PC-9 (cell line): ENCODE results near the gene MICB. TPM values are rescaled to one million over a fixed set of nuclear protein-coding genes. Genes with fewer than 3 reads are reported as not detected.
"Not testable (repeated sequence)": the region's sequence is repeated elsewhere in the genome, so short reads cannot be mapped to it uniquely, and the experiment has no call there.

ENCODE experiments used
- BruUV-seq: library from RNA; stranded (reverse); fragments of 400-500 nt; replicated peaks from 2 replicates; lab custom pipeline; 2021; lab: Mats Ljungman, UMichigan
- CTCF ChIA-PET: fragments of 300-600 bp; sonication (Branson Sonifier 250); formaldehyde crosslinking; loops from one replicate; lab custom pipeline; 2022; ENCODE audit warnings: antibody characterized with exemption; lab: Charles Lee
- POLR2A ChIA-PET: fragments of 300-600 bp; sonication (Branson Sonifier 250); formaldehyde crosslinking; loops from one replicate; lab custom pipeline; 2022; ENCODE audit warnings: antibody characterized with exemption; ENCODE audit not compliant: unreplicated experiment; lab: Charles Lee
- DNase-seq, 2 experiments: peaks; one replicate each; pipeline versions ENCODE4 v3.0.0 to v3.0.0-alpha.2; 2015 to 2022; ENCODE audit warnings: mixed read lengths in 1 of 2
- H2AFZ ChIP-seq: fragments of 200-600 bp; sonication (generic); 2 replicates; pipeline ENCODE4 v1.8.1; 2017; ENCODE audit warnings: antibody characterized with exemption
- H3F3A ChIP-seq: fragments of 200-600 bp; sonication (generic); 2 replicates; pipeline ENCODE4 v1.8.1; 2017; ENCODE audit warnings: antibody characterized with exemption, mild to moderate bottlenecking, low read depth; ENCODE audit not compliant: insufficient read depth
- H3K27ac ChIP-seq: fragments of 200-600 bp; sonication (generic); 2 replicates; pipeline ENCODE4 v1.6.1; 2016; ENCODE audit warnings: mixed run types
- H3K27me3 ChIP-seq: fragments of 200-600 bp; sonication (generic); 2 replicates; pipeline ENCODE4 v1.6.1; 2016; ENCODE audit warnings: low read depth, mixed run types; ENCODE audit not compliant: insufficient read depth
- H3K36me3 ChIP-seq: fragments of 200-600 bp; sonication (generic); 2 replicates; pipeline ENCODE4 v1.6.1; 2016; ENCODE audit warnings: low read depth, mixed run types
- H3K4me1 ChIP-seq: fragments of 200-600 bp; sonication (generic); replicated peaks from 2 replicates; pipeline ENCODE4 v1.6.1; 2016; ENCODE audit warnings: mixed run types; ENCODE audit not compliant: insufficient read depth
- H3K4me2 ChIP-seq: fragments of 200-600 bp; sonication (generic); 2 replicates; pipeline ENCODE4 v1.6.1; 2017; ENCODE audit warnings: mixed run types
- H3K4me3 ChIP-seq: fragments of 200-600 bp; sonication (generic); 2 replicates; pipeline ENCODE4 v1.6.1; 2016; ENCODE audit warnings: mixed run types
- H3K79me2 ChIP-seq: fragments of 200-600 bp; sonication (generic); 2 replicates; pipeline ENCODE4 v1.6.1; 2017; ENCODE audit warnings: low read depth, mixed run types
- H3K9me2 ChIP-seq: fragments of 200-600 bp; sonication (generic); 2 replicates; pipeline ENCODE4 v1.8.1; 2017; ENCODE audit warnings: mild to moderate bottlenecking; ENCODE audit not compliant: insufficient read depth
- H3K9me3 ChIP-seq: fragments of 200-600 bp; sonication (generic); 2 replicates; pipeline ENCODE4 v1.8.1; 2016; ENCODE audit warnings: low read depth; ENCODE audit not compliant: insufficient read depth
- H4K20me1 ChIP-seq: fragments of 200-600 bp; sonication (generic); 2 replicates; pipeline ENCODE4 v1.8.1; 2017; ENCODE audit not compliant: insufficient read depth
- CTCF ChIP-seq: fragments of 200-600 bp; sonication (generic); conservative IDR thresholded peaks from 2 replicates; pipeline ENCODE4 v1.6.1; 2017; ENCODE audit warnings: mixed run types, antibody characterized with exemption, mild to moderate bottlenecking, moderate library complexity
- EZH2 ChIP-seq: fragments of 200-600 bp; sonication (generic); IDR thresholded peaks from 2 replicates; pipeline ENCODE4 v1.8.0; 2017; ENCODE audit warnings: antibody characterized with exemption, low read depth
- intact Hi-C: fragments of 100-400 bp; cut with micrococcal nuclease; formaldehyde crosslinking; loops from one replicate; pipeline ENCODE4 v1.10.0; 2022; ENCODE audit not compliant: unreplicated experiment
- total RNA-seq: library from RNA; stranded (reverse); gene quantifications from 2 replicates; pipeline ENCODE4 v1.2.3, GENCODE V29; 2021

The MICB gene
- total RNA-seq, 1 experiment from 2014 or later = 37.8 TPM

- DNase-seq = no peak
- TF ChIP-seq EZH2 (no peak), CTCF (no peak)
- Histone ChIP-seq H3K4me3 (no peak overlapping the region), H3K27me3 (no peaks in the 10 kb centered on the region), H3K4me1 (peaks cover 11% of the 10 kb centered on the region; the same call in 1 of the 2 replicates), H3K79me2 (no peaks in the 10 kb centered on the region), H3K9me2 (no peaks in the 10 kb centered on the region), H3K36me3 (no peaks in the 10 kb centered on the region), H3K9me3 (no peaks in the 10 kb centered on the region), H3K27ac (no peak overlapping the region), H2AFZ (no peak overlapping the region), H4K20me1 (no peaks in the 10 kb centered on the region), H3F3A (no peaks in the 10 kb centered on the region), H3K4me2 (no peak overlapping the region)
- intact Hi-C loops = no loop called here
- POLR2A ChIA-PET = interaction anchor here (0.6 kb wide), 1 partner anchor 53 kb away, joined by 5 read pairs; no protein-coding TSS in a partner anchor
- BruUV-seq = no TSS peak
- CTCF ChIA-PET = interaction anchor here (0.6 to 0.8 kb wide), 3 partner anchors 58 to 113 kb away, joined by 5 to 13 read pairs (median 6); partner anchors contain the start of gene ATP6V1G2
Measured at GRCh38 chr6:31489086-31489485, 8.9 kb upstream of the MICB start.

GRCh38 chr6:31490115-31490873, 7.7 kb upstream of the MICB start:
- H2AFZ ChIP-seq = no peak overlapping the region
- H3K27me3 ChIP-seq = no peaks in the 10 kb centered on the region
- intact Hi-C loops = loop anchor here (5.0 kb wide), 1 partner anchor 37 kb away; the partner anchor contains the start of gene MCCD1
- H3K4me2 ChIP-seq = no peak overlapping the region
- no peaks in the 10 kb centered on the region for H3K9me2 ChIP-seq
- no peak for TF ChIP-seq CTCF
- TF ChIP-seq EZH2 = no peak
- no peak for DNase-seq
- H3K4me3 ChIP-seq = no peak overlapping the region
- H3F3A ChIP-seq = no peaks in the 10 kb centered on the region
- no peaks in the 10 kb centered on the region for H4K20me1 ChIP-seq
- 0 out of 2 replicates have a peak, but pooled peaks cover 3% of the 10 kb centered on the region for H3K79me2 ChIP-seq
- CTCF ChIA-PET = interaction anchor here (0.8 kb wide), 1 partner anchor 90 kb away, joined by 5 read pairs; no protein-coding TSS in a partner anchor
- no peaks in the 10 kb centered on the region for H3K9me3 ChIP-seq
- no TSS peak for BruUV-seq
- H3K27ac ChIP-seq = no peak overlapping the region
- no peaks in the 10 kb centered on the region for H3K36me3 ChIP-seq
- H3K4me1 ChIP-seq = peaks cover 8% of the 10 kb centered on the region; the same call in 1 of the 2 replicates
- POLR2A ChIA-PET = no interaction called here

GRCh38 chr6:31493550-31493874, 4.4 kb upstream of the MICB start:
- H4K20me1 ChIP-seq, POLR2A ChIA-PET, H3K36me3 ChIP-seq, BruUV-seq, DNase-seq, H3K9me3 ChIP-seq, H3F3A ChIP-seq, H3K9me2 ChIP-seq, H2AFZ ChIP-seq, H3K27me3 ChIP-seq, H3K27ac ChIP-seq: not testable (repeated sequence)
- Histone ChIP-seq H3K4me3 (peak overlapping the region; percentile 67; the same call in 1 of the 2 replicates), H3K79me2 (0 out of 2 replicates have a peak, but pooled peaks cover 11% of the 10 kb centered on the region), H3K4me2 (peak overlapping the region; percentile 79), H3K4me1 (peaks cover 20% of the 10 kb centered on the region)
- CTCF ChIA-PET = interaction anchor here (0.6 to 1.3 kb wide), 2 partner anchors 49 to 105 kb away, joined by 3 to 4 read pairs; no protein-coding TSS in a partner anchor
- intact Hi-C loops = loop anchor here (5.0 kb wide), 1 partner anchor 34 kb away; the partner anchor contains the start of gene MCCD1
